ENCODE results near the gene XCR1.

XCR1 gene

DNA sequence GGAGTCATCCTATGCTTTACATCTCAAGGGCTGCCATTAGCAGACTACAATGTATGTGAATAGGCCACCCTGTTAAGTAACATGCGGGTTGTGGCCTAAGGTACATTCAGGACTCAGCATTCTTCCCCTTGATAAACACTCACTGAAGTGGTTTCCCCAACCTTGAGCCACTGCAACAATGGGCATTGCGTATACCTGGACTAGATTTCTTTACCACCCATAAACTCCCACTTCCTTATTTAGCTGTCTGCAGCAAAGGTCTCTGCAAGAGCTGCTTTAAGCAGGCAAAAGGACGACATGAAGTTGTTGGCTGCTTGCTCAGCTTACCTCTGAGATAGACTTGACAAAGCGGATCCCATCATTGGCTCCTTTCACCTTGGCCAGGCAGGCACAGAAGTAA is 47.9 kb downstream of the XCR1 start:
- H3K9me3 ChIP-seq = no peaks in the 10 kb centered on the region
- TF ChIP-seq, protein P1, sequence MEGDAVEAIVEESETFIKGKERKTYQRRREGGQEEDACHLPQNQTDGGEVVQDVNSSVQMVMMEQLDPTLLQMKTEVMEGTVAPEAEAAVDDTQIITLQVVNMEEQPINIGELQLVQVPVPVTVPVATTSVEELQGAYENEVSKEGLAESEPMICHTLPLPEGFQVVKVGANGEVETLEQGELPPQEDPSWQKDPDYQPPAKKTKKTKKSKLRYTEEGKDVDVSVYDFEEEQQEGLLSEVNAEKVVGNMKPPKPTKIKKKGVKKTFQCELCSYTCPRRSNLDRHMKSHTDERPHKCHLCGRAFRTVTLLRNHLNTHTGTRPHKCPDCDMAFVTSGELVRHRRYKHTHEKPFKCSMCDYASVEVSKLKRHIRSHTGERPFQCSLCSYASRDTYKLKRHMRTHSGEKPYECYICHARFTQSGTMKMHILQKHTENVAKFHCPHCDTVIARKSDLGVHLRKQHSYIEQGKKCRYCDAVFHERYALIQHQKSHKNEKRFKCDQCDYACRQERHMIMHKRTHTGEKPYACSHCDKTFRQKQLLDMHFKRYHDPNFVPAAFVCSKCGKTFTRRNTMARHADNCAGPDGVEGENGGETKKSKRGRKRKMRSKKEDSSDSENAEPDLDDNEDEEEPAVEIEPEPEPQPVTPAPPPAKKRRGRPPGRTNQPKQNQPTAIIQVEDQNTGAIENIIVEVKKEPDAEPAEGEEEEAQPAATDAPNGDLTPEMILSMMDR (IDR thresholded peaks at IDR 0.05) = no peak
- no peak overlapping the region for H3K4me3 ChIP-seq (ENCODE audit: low read depth in 1 of 2, low read length in 1 of 2)
- no peaks in the 10 kb centered on the region for H3K36me3 ChIP-seq
- H3K27me3 ChIP-seq = peaks cover 74% of the 10 kb centered on the region
- peak overlapping the region; percentile 60 for H3K27ac ChIP-seq
- peaks cover 21 to 22% of the 10 kb centered on the region in 2 experiments for H3K4me1 ChIP-seq (ENCODE audit: control insufficient read depth in 1 of 2, insufficient read depth in 1 of 2, low read depth in 1 of 2, low read length in 1 of 2)

DNA sequence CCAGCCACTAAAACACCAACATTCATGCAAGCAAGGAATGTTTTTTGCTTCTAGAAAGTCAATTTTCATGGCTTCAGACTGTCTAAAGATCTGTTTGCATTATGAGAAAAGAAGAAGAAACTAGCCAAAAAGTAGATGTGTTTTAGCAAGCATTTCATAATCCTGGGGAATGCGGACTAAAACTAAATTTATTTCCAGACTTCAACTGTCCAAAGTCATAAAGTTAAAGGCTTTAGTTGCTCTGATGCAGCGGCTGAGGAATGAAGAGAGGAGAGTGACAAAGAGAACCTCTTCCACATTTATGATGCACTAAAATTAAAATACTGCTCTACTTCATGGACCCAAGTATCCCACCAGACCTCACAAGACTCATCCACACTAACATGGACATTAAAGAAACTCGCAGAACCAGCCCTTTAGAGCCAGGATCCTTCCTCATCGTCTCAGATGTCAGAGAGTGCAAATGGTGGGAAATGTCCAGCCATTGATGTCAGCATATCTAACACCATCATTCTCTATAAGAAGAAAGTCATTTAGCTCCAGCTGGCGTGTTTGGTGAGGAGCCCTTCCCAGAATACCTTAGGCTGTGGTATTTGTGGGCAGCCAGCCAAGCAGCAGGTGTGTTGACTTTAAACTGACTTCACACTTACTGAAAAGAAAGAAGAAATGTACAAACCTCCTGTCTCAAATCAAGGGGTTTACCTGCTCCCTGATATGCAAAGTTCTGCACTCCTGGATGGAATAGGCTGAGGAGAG is 49.1 kb downstream of the XCR1 start:
- Histone ChIP-seq H3K36me3 (no peaks in the 10 kb centered on the region), H3K27me3 (peaks cover 62% of the 10 kb centered on the region), H3K4me1 (ENCODE audit: control insufficient read depth in 1 of 2, insufficient read depth in 1 of 2, low read depth in 1 of 2, low read length in 1 of 2) (peaks cover 24 to 26% of the 10 kb centered on the region in 2 experiments), H3K4me3 (ENCODE audit: low read depth in 1 of 2, low read length in 1 of 2) (no peak overlapping the region), H3K27ac (no peak overlapping the region), H3K9me3 (no peaks in the 10 kb centered on the region)
- TF ChIP-seq, protein P1 (IDR thresholded peaks at IDR 0.05) = no peak

DNA sequence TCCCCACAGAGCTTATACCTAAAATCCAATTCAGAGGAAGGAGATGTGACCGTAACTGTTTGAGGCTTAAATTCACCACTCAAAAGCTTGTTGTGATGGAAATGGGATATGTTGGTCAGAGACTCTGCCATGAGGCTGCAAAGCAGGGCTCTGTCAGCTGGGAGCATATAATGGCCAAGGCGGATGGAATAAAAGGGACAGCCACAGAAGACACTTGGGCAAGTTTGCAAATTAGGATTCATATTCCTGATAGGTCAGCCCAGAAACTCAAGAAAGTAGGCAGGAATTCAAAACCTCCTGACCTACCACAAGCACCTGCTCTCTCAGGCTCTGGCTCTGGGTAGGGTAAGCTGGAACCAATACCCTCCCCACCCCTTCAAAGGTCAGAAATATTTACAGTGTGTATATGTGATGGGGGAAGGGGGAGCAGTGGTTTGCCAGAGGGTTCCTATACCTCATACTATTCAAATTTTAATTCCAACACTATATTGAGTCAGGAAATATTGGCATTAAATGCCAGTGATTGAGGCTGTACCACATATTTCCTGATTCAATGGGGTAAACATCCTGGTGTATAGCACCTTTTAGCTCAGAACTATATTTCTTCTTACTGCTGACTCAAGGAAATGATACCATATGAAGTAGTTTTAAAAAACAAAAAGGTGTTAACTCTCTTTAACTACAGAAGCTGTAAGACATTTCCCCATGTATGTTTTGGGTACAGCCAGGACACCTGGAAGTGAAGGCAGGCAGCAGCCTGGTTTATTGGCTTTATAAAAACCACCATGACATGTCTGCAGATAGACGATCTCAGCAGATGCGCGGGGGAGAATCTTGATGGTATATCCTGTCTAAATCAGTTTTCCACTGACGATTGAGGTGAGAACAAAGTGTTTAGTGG is 50.8 kb downstream of the XCR1 start:
- H3K4me1 ChIP-seq (ENCODE audit: control insufficient read depth in 1 of 2, insufficient read depth in 1 of 2, low read depth in 1 of 2, low read length in 1 of 2) = peaks cover 42 to 43% of the 10 kb centered on the region in 2 experiments
- no peak overlapping the region for H3K4me3 ChIP-seq (ENCODE audit: low read depth in 1 of 2, low read length in 1 of 2)
- H3K36me3 ChIP-seq = no peaks in the 10 kb centered on the region
- H3K27ac ChIP-seq = no peak overlapping the region
- TF ChIP-seq, protein P1 (IDR thresholded peaks at IDR 0.05) = no peak
- H3K27me3 ChIP-seq = peaks cover 44% of the 10 kb centered on the region
- H3K9me3 ChIP-seq = no peaks in the 10 kb centered on the region

DNA sequence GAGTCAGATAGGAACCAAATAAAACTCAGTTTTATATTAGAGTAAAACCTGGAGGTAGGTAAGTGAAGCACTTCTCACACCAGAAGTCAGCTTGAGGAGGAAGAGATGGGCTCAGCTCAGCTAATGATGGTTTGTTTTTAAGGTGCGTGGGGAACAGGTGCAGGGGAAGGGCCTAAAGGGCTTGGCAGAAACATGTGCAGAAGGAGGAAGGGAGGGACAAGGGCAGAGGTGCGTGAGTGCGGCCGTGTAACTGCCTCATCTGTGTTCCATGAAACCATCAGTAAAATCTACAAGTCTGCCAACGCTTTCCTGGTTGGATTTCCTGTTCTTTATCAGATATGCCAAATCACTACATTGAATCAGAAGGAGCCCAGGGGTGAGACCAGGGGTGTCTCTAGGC is 51.6 kb downstream of the XCR1 start:
- TF ChIP-seq, protein P1 (IDR thresholded peaks at IDR 0.05) = no peak
- Histone ChIP-seq H3K27ac (no peak overlapping the region), H3K27me3 (peaks cover 37% of the 10 kb centered on the region), H3K4me3 (ENCODE audit: low read depth in 1 of 2, low read length in 1 of 2) (no peak overlapping the region), H3K9me3 (no peaks in the 10 kb centered on the region), H3K36me3 (no peaks in the 10 kb centered on the region), H3K4me1 (ENCODE audit: control insufficient read depth in 1 of 2, insufficient read depth in 1 of 2, low read depth in 1 of 2, low read length in 1 of 2) (peaks cover 44 to 45% of the 10 kb centered on the region in 2 experiments)

DNA sequence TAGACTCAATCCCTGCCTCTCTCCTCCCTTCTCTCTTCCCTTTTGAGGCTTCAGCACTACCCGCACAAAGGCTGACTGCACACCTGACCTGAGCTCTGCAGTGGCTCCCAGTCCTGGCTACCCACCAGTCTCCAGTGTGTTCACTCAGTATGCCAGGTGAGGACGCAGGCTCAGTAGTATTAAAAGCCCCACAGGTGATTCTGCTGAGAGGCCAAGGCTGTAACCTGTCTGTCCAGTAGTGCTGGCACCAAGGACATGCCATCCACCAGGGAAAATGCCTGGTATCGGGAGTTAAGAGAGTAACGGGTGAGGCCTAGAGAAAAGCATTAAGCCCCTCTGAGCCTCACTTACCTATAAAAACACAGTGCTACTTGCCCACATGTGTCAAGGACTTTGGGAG is 52.6 kb downstream of the XCR1 start:
- Histone ChIP-seq H3K4me3 (ENCODE audit: low read depth in 1 of 2, low read length in 1 of 2) (no peak overlapping the region), H3K9me3 (no peaks in the 10 kb centered on the region), H3K4me1 (ENCODE audit: control insufficient read depth in 1 of 2, insufficient read depth in 1 of 2, low read depth in 1 of 2, low read length in 1 of 2) (peaks cover 40 to 41% of the 10 kb centered on the region in 2 experiments), H3K36me3 (no peaks in the 10 kb centered on the region), H3K27me3 (peaks cover 41% of the 10 kb centered on the region), H3K27ac (no peak overlapping the region)
- TF ChIP-seq, protein P1 (IDR thresholded peaks at IDR 0.05) = no peak

Data from neutrophil (primary cell).